AML-193 (cell line): ENCODE results near the gene G3BP2.

Source experiments
- DNase-seq, 2 experiments: peaks; one replicate each; lab custom pipeline; 2025; lab: John Stamatoyannopoulos, UW

G3BP2 gene

DNA sequence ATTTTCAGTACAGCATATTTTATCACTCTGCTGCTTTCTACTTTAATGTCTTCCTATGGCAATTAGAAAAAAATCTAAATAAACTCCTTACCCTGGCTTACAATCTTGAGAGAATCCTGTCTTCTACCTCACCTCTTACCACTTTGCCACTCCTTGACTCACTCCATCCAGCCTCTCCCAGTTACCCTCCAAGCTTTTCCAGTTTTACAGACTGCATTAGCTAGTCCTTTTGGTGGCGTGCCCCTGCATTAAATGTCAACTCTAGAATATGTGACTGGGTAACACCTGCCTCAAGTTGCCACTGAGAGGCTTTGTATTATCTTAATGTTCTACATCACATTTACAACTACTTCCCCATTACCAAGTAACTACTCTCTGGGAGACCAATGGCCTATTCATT lies 35.4 kb downstream of the G3BP2 start:
- DNase-seq: no peak

GRCh38 chr4:75637176-75637575 lies 36.0 kb downstream of the G3BP2 start:
- DNase-seq: no peak

DNA sequence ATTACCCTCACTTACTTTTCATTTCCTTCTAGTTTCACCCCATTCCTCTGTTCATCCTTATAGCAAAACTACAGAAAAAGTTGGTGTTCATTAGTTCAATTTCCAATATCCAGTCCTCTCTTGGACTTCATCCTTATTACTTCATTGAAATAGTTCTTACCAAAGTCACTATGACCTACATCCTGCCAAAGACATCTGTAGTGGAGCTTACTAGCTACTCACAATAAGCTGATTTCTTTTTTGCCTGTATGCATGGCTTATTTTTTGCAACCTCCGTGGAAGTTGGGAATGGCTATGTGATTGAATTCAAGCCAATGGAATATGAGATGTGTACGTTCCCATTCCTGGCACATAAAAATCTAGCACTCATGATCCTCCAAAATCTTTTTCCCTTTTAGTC lies 38.3 kb downstream of the G3BP2 start:
- no peak for DNase-seq

DNA sequence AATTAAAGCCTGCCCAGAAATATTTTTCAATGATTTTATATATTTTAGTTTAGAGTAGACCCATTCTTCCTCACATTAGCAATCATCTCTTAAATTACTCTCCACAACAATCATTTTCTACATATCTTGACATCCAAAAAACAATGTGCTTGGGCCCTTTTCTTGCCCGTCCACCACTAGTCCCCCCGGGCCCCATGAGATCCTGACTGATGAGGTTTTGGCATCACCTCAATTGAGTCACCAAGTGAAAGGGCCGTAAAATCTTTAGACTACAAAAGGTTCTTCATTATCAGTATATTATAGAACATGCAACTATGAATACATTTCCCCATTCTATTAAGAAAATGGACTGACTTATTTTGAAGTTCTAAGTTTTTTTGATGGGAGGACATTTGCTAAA lies 38.9 kb downstream of the G3BP2 start:
- no peak for DNase-seq

- DNase-seq: no peak
Measured at GRCh38 chr4:75633846-75634245, 39.4 kb downstream of the G3BP2 start.

DNA sequence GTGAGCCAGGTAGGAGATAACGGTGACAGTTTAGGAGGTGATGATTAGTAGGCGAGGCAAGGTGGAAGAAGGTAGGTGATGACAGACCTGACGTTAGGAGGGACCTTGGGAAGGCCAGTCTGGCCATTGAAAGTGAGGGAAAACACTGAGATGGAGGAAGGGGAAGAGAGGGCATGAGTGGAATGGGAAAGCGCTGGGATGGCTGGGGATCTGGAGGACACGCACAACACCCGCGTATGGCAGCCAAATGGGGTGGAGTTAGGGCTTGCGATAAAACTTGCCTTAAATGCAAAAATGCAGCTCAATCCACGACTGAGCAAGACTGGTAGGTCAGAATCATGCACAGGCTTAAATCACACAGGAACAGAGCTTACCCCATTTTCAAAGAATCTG lies 42.3 kb downstream of the G3BP2 start:
- no peak for DNase-seq

DNA sequence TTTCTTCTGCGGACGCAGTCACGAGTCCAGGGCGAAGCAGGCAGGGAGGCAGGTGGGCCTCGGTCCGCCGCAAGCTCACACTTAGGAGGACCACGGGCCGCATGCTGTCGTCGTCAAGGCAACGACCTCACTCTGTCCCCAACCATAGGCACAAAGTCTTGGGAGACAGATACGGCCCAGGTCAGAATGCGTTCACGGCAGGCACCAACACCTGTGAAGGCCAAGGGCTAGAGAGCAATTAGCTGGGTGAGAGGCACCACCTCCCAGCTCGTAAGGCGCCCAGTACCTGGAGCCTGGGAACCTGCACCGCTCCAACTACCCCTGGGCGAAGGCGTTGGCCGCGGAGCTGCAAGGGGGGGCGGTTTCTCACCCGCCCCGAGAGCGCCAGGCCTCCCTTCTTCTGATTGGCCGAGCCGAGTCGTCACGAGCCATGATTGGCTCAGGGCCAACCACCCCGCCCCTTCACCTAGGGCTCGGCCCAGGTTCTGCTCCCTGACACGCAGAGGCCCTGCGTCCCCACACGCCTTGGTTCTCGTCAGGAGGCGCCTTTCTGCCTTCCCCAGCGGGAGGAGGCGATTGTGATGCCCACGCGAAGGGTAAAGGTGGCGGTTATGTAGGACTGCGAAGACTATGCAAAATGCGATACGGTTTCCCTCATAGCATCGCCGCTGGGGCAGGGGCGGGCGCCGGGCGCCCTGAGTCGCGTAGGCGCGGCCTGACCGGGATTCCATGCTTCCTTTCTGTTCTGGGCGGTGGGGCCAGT lies 42.9 kb downstream of the G3BP2 start, which contains the start of gene CDKL2:
Gene CDKL2 (minus strand): TSS at position 355 of the 763 bp plus-strand sequence. CDS start 4,540 bp downstream, outside the sequence.
- no peak for DNase-seq

DNA sequence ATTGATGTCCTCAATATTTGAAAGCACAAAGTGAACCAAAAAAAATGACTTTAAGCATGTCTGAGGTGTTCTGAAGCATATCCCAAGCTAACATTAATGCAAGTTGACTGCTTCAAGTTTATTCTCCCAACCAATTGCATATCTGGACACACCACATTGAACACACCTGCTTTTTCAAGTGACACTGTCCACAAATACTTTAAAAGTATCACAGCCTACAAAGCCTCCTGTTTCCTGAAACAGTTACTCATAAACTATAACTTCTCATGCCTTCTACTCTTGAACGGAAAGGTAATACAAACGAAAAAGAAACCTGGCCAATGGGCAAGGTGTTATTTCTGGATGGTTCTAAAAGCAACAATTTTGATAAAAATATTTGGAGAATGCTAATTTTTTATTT lies 44.0 kb downstream of the G3BP2 start:
- DNase-seq: no peak

DNA sequence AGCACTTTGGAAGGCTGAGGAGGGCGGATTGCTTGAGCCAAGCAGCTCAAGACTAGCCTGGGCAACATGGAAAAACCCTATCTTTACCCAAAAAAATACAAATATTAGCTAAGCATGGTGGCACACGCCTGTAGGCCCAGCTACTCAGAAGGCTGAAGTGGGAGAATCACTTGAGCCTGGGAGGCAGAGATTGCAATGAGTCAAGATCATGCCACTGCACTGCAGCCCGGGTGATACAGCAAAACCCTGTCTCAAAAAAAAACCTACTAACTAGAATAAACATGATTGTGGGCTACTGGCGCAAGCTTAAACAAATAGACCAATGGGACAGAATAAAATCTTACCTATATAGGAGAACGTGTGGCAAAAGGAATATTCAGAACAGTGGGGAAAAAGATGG lies 50.2 kb downstream of the G3BP2 start:
- no peak for DNase-seq

DNA sequence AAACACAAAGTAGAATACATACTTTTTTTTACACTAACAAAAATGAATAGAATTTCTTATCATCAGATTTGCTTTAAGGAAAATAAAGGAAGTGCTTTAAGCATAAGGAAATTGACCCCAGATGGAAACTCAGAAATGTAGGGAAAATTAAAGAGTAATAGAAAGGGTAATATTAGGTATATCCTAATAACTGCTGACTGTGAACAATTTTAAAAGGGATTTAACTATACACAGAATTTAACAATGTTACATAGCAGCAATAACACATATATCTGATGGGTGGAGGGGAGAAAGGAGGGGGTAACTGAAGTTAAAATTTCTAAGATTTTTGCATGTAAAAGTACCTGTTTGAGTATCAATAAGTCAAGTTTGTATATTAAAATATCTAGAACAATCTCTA lies 51.5 kb downstream of the G3BP2 start:
- no peak for DNase-seq

- no peak for DNase-seq
Measured at GRCh38 chr4:75612306-75612705, 60.9 kb downstream of the G3BP2 start.

- no peak for DNase-seq
Measured at GRCh38 chr4:75605928-75606327, 67.3 kb downstream of the G3BP2 start.

DNA sequence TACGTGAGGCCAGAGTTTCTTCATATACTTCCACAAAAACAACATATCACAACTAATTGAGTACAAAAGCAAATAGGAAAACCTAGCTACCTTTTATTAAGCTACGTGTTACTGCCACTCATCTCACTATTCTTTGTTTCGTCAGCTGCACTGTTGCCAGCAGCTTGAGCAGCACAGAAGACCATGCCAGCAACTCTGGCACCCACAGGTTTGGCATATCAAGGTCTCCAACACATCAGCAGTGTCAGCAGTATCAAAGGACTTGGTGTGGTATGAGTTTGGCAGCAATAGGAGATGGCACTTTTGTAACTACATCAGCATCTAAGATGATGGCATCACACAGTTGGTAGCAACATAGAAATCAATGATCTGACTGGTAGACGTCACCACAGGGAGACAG lies 73.6 kb downstream of the G3BP2 start:
- DNase-seq: no peak

- DNase-seq: peak; percentile 45 to 46
Measured at GRCh38 chr4:75598390-75598789, 74.8 kb downstream of the G3BP2 start.

- no peak for DNase-seq
Measured at GRCh38 chr4:75596061-75596460, 77.2 kb downstream of the G3BP2 start.

DNA sequence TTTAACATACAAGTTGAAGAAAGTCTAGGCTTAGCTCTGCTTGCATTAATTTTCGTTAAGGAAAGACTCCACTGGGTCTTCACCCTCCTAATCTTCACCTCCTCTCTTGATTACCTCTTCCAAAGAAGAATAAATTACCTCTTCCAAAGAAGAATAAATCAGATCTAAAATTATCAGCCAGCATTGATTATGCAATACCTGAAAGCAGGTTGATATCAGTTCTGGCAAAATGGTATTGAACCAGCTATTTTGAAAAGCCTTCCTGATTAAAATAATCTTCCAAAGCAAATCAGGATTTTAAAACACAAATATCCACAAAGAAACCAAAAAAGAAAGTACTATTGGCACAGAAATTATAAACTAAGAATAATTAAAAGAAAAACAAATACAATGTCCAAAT lies 79.8 kb downstream of the G3BP2 start:
- DNase-seq: no peak
